CD14-positive monocyte (primary cell): ENCODE measurements around the gene ABLIM3. TPM values are rescaled to one million over a fixed set of nuclear protein-coding genes. Genes with fewer than 3 reads are reported as not detected.

ENCODE experiments used
- DNase-seq, 3 donors: peaks; one replicate each; pipeline ENCODE4 v3.0.0-alpha.2; 2011 to 2022
- H2AFZ ChIP-seq: 2 replicates; pipeline ENCODE4 v1.6.0; 2012; ENCODE audit warnings: mild to moderate bottlenecking, low read depth, low read length, inconsistent platforms; ENCODE audit not compliant: insufficient read depth, poor library complexity, severe bottlenecking
- H3K27ac ChIP-seq, 2 donors: 1 replicate in 1 of 2; 2 replicates in 1 of 2; pipeline ENCODE4 v1.5.1; 2012 to 2013; ENCODE audit warnings: low read length in 2 of 2, control low read depth in 1 of 2, inconsistent platforms in 1 of 2, low read depth in 1 of 2, mild to moderate bottlenecking in 1 of 2
- H3K27me3 ChIP-seq, 2 donors: one replicate each; pipeline versions ENCODE4 v1.6.0 to v1.6.1; 2011 to 2013; ENCODE audit warnings: low read length in 2 of 2; ENCODE audit not compliant: control insufficient read depth in 2 of 2, insufficient read depth in 2 of 2
- H3K36me3 ChIP-seq, 2 donors: replicated peaks in 1 of 2; 1 replicate in 1 of 2; 2 replicates in 1 of 2; pipeline versions ENCODE4 v1.5.1 to v1.6.1; 2012 to 2013; ENCODE audit warnings: low read length in 2 of 2, control low read depth in 1 of 2, inconsistent platforms in 1 of 2, mild to moderate bottlenecking in 1 of 2; ENCODE audit not compliant: insufficient read depth in 2 of 2, control insufficient read depth in 1 of 2
- H3K4me1 ChIP-seq, 2 donors: 1 replicate in 1 of 2; 2 replicates in 1 of 2; pipeline versions ENCODE4 v1.5.1 to v1.6.1; 2012 to 2013; ENCODE audit warnings: low read length in 2 of 2, control low read depth in 1 of 2, inconsistent platforms in 1 of 2, mild to moderate bottlenecking in 1 of 2, moderate library complexity in 1 of 2; ENCODE audit not compliant: insufficient read depth in 2 of 2, control insufficient read depth in 1 of 2
- H3K4me2 ChIP-seq: replicated peaks from 2 replicates; pipeline ENCODE3; 2012; ENCODE audit warnings: low read length, moderate library complexity, mild to moderate bottlenecking; ENCODE audit not compliant: poor library complexity, severe bottlenecking; ENCODE audit errors: extremely low read depth
- H3K4me3 ChIP-seq, 3 experiments: fragments of 200-600 bp in 1 of 3; sonication (generic) in 1 of 3; replicated peaks in 1 of 3; 1 replicate in 2 of 3; 2 replicates in 1 of 3; pipeline ENCODE4 v1.5.1; 2011 to 2013; ENCODE audit warnings: low read length in 3 of 3, mild to moderate bottlenecking in 3 of 3, control low read depth in 2 of 3, low read depth in 2 of 3, inconsistent platforms in 1 of 3, moderate library complexity in 1 of 3
- H3K79me2 ChIP-seq: 2 replicates; pipeline ENCODE4 v1.6.0; 2012; ENCODE audit warnings: mild to moderate bottlenecking, control low read depth, inconsistent platforms, low read length, moderate library complexity; ENCODE audit not compliant: insufficient read depth
- H3K9ac ChIP-seq: 2 replicates; pipeline ENCODE4 v1.6.0; 2017; ENCODE audit warnings: low read length, mild to moderate bottlenecking; ENCODE audit not compliant: insufficient read depth, poor library complexity, severe bottlenecking
- H3K9me3 ChIP-seq, 2 donors: replicated peaks in 1 of 2; 1 replicate in 1 of 2; 2 replicates in 1 of 2; pipeline versions ENCODE4 v1.5.1 to v1.6.1; 2012 to 2013; ENCODE audit warnings: low read length in 2 of 2, control low read depth in 1 of 2; ENCODE audit not compliant: control insufficient read depth in 1 of 2, insufficient read depth in 1 of 2
- H4K20me1 ChIP-seq: 2 replicates; pipeline ENCODE4 v1.6.0; 2012; ENCODE audit warnings: mild to moderate bottlenecking, low read length, control low read depth, moderate library complexity; ENCODE audit not compliant: insufficient read depth
- H3K27ac Mint-ChIP-seq, 7 donors: one replicate each; pipeline ENCODE4 v1.8.0; 2020; ENCODE audit warnings: mild to moderate bottlenecking in 7 of 7, mixed read lengths in 7 of 7, moderate library complexity in 6 of 7, inconsistent platforms in 2 of 7
- H3K27me3 Mint-ChIP-seq, 3 donors: one replicate each; pipeline ENCODE4 v1.8.0; 2021 to 2022; ENCODE audit warnings: low read depth in 3 of 3, mild to moderate bottlenecking in 3 of 3, mixed read lengths in 3 of 3, moderate library complexity in 3 of 3, inconsistent platforms in 1 of 3
- H3K36me3 Mint-ChIP-seq, 2 donors: one replicate each; pipeline ENCODE4 v1.8.0; 2020; ENCODE audit warnings: mixed read lengths in 2 of 2, inconsistent platforms in 1 of 2, mild to moderate bottlenecking in 1 of 2
- H3K4me1 Mint-ChIP-seq: one replicate; pipeline ENCODE4 v1.8.0; 2020; ENCODE audit warnings: mild to moderate bottlenecking, mixed read lengths
- H3K4me3 Mint-ChIP-seq, 2 donors: one replicate each; pipeline ENCODE4 v1.8.0; 2020; ENCODE audit warnings: mild to moderate bottlenecking in 2 of 2, mixed read lengths in 2 of 2, moderate library complexity in 1 of 2
- H3K9me3 Mint-ChIP-seq, 7 donors: one replicate each; pipeline ENCODE4 v1.8.0; 2020 to 2022; ENCODE audit warnings: mixed read lengths in 7 of 7, mild to moderate bottlenecking in 6 of 7, moderate library complexity in 6 of 7, inconsistent platforms in 2 of 7
- WGBS: methylation state at CpG from one replicate; pipeline ENCODE4 v1.1.5; 2013; ENCODE audit warnings: missing lambda C conversion rate; ENCODE audit not compliant: insufficient coverage; 5-methylcytosine and 5-hydroxymethylcytosine counted together
- intact Hi-C, 2 donors: fragments of 100-400 bp; cut with micrococcal nuclease; formaldehyde crosslinking; loops; one replicate each; pipeline versions ENCODE4 v1.15.0 to v1.15.1; 2023
- polyA plus RNA-seq, 3 donors: library from polyadenylated mRNA; depleted of rRNA in 1 of 3; unstranded in 2 of 3; stranded (reverse) in 1 of 3; fragments of 300-500 nt in 2 of 3; fragments of >200 nt in 1 of 3; fragmentation: Illumina TruSeq in 2 of 3; gene quantifications; 1 replicate in 2 of 3; 2 replicates in 1 of 3; pipeline ENCODE4 v1.2.3, GENCODE V29; 2012 to 2021
- TF ChIP-seq, protein P1 (sequence below): fragments of 200-600 bp; IDR thresholded peaks from one replicate; pipeline ENCODE4 v1.8.0; 2022; ENCODE audit warnings: antibody characterized with exemption, mild to moderate bottlenecking

ABLIM3 gene
- polyA plus RNA-seq, 3 donors: 0.22 to 0.74 TPM; not detected in 1

GRCh38 chr5:149128023-149128875 is 13.0 kb upstream of the ABLIM3 start:
- Histone ChIP-seq H3K4me2 (peak overlapping the region; percentile 27), H3K36me3 (no peaks in the 10 kb centered on the region), H2AFZ (no peak overlapping the region), H3K27ac (no peak overlapping the region), H3K9ac (no peak overlapping the region), H3K27me3 (no peaks in the 10 kb centered on the region), H3K4me1 (no peaks in the 10 kb centered on the region), H4K20me1 (no peaks in the 10 kb centered on the region), H3K79me2 (no peaks in the 10 kb centered on the region), H3K9me3 (no peaks in the 10 kb centered on the region), H3K4me3 (no peak overlapping the region)
- DNase-seq: peak in 1 of 3 donors; percentile 9
- intact Hi-C loops: no loop called here
- peaks cover 5 to 8% (median 5%) of the 10 kb centered on the region in 3 donors for H3K27me3 Mint-ChIP-seq
- no peaks in the 10 kb centered on the region for H3K36me3 Mint-ChIP-seq
- WGBS: 98% methylated on average over 4 of the region's 13 CpGs
- TF ChIP-seq, protein P1, sequence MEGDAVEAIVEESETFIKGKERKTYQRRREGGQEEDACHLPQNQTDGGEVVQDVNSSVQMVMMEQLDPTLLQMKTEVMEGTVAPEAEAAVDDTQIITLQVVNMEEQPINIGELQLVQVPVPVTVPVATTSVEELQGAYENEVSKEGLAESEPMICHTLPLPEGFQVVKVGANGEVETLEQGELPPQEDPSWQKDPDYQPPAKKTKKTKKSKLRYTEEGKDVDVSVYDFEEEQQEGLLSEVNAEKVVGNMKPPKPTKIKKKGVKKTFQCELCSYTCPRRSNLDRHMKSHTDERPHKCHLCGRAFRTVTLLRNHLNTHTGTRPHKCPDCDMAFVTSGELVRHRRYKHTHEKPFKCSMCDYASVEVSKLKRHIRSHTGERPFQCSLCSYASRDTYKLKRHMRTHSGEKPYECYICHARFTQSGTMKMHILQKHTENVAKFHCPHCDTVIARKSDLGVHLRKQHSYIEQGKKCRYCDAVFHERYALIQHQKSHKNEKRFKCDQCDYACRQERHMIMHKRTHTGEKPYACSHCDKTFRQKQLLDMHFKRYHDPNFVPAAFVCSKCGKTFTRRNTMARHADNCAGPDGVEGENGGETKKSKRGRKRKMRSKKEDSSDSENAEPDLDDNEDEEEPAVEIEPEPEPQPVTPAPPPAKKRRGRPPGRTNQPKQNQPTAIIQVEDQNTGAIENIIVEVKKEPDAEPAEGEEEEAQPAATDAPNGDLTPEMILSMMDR: peak; percentile 79
- peak overlapping the region in 1 of 2 donors; percentile 75 for H3K4me3 Mint-ChIP-seq
- no peaks in the 10 kb centered on the region for H3K9me3 Mint-ChIP-seq
- peaks cover 5% of the 10 kb centered on the region for H3K4me1 Mint-ChIP-seq
- no peak overlapping the region for H3K27ac Mint-ChIP-seq

- Histone ChIP-seq H2AFZ (no peak overlapping the region), H3K27me3 (no peaks in the 10 kb centered on the region), H3K36me3 (no peaks in the 10 kb centered on the region), H3K27ac (no peak overlapping the region), H3K9ac (no peak overlapping the region), H3K4me1 (peaks cover 0 to 1% of the 10 kb centered on the region in 2 donors), H3K4me2 (no peak overlapping the region), H3K4me3 (no peak overlapping the region), H4K20me1 (no peaks in the 10 kb centered on the region), H3K79me2 (no peaks in the 10 kb centered on the region), H3K9me3 (no peaks in the 10 kb centered on the region)
- TF ChIP-seq, protein P1: no peak
- no peak for DNase-seq
- Mint-ChIP-seq H3K27me3 (peaks cover 5 to 8% (median 7%) of the 10 kb centered on the region in 3 donors), H3K36me3 (no peaks in the 10 kb centered on the region), H3K27ac (no peak overlapping the region), H3K4me3 (no peak overlapping the region), H3K4me1 (peaks cover 8% of the 10 kb centered on the region), H3K9me3 (no peaks in the 10 kb centered on the region)
- intact Hi-C loops: no loop called here
- WGBS: no CpG with 5 or more reads among the region's 1 CpG
Measured at GRCh38 chr5:149129181-149129580, 12.1 kb upstream of the ABLIM3 start.
